ENCODE results near the gene SLC35A3.
"Not testable (repeated sequence)": the region's sequence is repeated elsewhere in the genome, so short reads cannot be mapped to it uniquely, and the experiment has no call there.

The SLC35A3 gene

DNA sequence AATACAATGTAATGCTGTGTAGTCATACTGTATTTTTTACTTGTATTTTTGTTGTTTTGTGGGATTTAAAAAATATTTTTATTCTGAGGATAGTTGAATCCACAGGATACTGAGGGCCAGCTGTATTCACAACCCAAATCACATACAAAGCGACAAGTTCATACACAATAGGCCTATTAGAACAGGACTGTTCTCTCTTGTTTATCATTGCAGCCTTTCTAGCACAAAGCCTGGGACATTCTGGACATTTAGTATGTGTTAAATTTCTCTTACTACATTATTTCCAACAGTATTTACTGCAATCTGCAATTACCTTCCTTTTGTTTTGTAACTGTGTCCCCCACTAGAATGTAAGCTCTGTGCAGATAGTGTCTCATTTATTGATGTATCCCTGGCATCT lies 65.4 kb downstream of the SLC35A3 start:
- no peak for DNase-seq (ENCODE audit: low read depth in 2 of 2)

DNA sequence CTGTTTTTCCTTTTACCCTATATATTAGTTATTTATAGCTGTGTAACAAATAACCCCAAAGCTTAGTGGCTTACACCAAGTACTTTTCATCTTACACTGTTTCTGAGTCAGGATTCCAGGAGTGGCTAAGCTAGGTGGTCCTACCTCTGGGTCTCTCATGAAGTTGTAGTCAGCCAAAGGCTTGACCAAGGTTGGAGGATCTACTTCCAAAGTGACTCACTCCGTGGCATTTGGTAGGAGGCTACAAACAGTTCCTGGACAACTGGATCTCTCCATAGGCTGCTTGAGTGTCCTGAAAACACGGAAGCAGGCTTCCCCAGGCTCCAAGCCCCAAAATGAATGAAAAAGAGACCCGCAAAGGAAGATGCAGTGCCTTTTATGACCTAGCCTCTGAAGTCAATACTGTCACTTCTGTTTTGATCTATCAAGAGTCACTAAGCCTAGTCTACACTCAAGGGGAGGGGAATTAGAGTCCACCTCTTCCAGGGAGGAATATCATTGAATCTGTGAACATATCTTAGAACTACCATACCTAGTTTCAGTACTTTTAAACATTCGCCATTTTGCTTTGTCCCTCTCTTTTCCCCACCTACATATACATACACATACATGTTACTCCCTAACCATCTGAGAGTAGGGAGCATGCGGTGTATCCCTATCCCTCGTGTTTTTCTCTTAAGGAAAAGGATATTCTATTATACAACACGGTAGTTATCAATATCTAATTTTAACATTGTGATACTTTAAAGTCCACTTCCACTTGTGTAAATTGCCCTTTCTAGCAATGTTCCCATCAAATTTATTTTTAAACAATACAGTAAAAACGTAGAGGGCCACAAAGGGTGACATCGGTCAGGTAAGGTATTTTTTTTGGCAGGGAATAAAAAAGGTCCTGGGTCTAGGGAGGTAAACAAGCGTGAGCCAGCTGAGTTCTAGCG lies 67.2 kb downstream of the SLC35A3 start:
- DNase-seq (ENCODE audit: low read depth in 2 of 2): no peak

DNA sequence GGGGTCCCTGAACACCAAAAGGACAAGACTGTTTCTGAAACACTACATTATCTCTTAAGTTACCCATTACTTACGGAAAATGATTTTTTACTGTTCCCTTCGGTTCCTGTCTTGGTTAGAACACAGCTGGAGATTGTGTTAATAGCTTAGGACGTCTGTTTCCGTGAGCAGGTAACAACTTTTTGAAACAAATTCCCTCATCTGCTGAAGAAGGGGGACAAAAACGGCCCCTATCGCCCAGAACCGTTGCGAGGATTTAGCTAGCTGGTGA lies 67.8 kb downstream of the SLC35A3 start:
- DNase-seq (ENCODE audit: low read depth in 2 of 2): no peak

DNA sequence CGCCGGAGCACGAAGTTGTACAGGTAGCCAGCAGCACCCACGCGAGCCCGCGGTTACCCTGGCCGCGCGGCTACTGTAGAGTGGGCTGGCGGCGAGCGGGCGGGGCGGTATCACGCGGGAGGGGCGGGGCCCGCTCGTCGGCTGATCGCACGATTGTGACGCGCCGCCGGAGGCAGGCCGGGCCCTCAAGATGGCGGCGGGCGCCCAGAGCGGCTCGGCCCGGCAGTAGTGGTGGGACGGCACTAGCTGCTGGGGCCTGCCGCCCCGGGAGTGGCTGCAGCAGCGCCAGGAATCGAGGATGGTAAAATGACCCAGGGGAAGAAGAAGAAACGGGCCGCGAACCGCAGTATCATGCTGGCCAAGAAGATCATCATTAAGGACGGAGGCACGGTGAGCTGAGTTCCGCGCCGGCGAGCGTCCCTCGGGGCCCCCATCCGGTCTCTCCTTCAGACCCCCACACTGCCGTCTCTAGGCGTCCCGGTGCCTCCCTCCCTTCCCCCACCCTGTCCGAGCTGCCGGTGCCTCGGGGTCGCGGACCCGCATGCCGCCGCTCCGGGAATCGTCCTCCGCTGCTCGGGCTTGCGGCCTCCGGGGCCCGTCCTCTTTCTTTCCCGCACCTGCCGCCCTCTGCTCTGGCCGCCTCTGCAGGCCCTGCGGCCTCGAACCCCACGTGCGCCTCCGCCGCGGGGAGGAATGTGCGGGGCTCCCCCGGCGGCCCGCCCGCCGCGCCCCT lies 68.3 kb downstream of the SLC35A3 start:
- peak; percentile 77 to 79 for DNase-seq (ENCODE audit: low read depth in 2 of 2)

DNA sequence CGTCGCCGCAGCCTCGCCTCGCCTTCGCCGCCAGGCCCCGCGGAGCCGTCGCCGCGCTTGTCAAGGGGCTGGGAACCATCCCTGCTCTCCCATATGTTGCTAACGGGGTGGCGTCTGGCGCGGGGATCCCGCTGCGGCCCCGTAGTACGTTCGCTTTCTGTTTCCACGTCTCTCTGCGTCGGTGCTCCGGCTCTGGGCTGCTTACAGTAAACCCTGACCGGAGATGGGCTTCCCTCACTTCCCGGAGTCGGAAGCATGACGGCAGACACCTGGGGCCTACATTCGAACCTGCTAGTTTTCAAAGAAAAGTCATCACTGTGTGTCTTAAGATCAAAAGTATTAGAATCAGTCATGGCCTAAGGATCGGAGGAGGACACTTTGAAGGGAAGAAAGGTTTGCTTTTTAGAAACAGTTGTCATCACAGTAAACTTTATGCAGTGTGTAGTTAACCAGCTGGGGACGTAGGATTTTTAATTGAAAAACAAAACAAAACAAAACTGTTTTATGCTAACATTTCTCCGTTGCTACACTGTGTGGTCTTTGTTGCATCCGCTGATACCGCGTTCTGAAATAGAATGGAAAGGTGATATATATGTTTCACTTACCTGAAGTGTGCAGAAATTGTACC lies 69.0 kb downstream of the SLC35A3 start:
- peak; percentile 55 to 64 for DNase-seq (ENCODE audit: low read depth in 2 of 2)

DNA sequence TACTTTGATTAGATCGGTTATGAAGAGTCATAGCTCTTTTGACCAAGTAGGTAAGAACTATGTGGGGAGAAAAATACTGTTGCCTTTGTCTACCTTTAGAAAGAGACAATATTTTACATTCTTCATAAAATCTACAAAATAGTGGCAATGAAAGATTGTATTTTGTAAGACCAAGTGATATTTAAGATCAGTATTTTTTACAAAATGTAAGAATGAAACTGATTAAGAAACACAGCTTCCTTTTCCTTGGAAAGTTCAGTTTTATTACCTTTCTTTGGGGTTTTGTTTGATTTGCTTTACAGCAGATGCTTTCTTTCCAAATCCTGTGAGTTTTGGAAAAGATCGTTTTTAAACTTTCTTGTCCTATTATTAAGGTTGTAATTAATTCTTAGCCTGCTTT lies 69.8 kb downstream of the SLC35A3 start:
- DNase-seq (ENCODE audit: low read depth in 2 of 2): no peak

DNA sequence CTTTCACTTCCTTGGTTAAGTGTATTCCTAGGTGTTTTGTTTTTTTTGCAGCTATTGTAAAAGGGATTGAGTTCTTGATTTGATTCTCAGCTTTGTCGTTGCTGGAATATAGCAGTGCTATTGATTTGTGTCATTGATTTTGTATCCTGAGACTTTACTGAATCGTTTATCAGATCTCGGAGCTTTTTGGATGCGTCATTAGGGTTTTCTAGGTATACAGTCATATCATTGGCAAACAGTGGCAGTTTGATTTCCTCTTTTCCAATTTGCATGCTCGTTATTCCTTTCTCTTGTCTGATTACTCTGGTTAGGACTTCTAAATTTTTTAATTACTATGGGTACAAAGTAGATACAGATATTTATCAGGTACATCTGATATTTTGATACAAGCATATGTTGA lies 75.4 kb downstream of the SLC35A3 start:
- no peak for DNase-seq (ENCODE audit: low read depth in 2 of 2)

DNA sequence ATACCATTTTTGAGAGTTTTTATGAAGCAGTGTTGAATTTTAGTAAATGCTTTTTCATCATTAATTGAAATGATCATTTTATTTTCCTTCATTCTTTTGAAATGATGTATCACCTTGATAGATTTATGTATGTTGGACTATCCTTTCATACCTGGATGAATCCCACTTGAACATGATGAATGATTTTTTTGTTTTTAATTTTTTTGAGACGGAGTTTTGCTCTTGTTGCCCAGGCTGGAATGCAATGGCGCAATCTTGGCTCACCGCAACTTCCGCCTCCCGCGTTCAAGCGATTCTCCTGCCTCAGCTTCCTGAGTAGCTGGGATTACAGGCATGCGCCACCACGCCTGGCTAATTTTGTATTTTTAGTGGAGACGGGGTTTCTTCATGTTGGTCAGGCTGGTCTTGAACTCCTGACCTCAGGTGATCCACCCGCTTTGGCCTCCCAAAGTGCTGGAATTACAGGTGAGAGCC lies 77.5 kb downstream of the SLC35A3 start:
- DNase-seq (ENCODE audit: low read depth in 2 of 2): not testable (repeated sequence)

DNA sequence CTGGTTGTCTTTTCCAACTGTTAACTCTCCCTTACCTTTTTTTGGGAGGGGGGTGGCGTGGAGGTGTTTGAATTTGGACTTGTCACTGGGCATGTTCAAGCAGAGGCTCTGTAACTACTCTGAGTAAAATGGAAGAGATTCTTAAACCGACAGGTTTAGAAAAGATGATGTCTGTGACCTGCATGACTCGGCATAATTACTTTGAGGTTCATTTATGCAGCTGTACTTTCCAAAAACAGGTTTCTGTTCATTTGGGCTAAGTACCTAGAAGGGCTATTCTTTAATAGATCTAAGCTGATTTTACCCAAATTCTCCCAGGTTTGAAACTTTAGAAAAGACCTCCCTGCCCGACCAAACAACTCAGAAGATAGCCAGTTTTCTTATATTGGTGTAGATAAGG lies 80.3 kb downstream of the SLC35A3 start:
- DNase-seq (ENCODE audit: low read depth in 2 of 2): no peak

DNA sequence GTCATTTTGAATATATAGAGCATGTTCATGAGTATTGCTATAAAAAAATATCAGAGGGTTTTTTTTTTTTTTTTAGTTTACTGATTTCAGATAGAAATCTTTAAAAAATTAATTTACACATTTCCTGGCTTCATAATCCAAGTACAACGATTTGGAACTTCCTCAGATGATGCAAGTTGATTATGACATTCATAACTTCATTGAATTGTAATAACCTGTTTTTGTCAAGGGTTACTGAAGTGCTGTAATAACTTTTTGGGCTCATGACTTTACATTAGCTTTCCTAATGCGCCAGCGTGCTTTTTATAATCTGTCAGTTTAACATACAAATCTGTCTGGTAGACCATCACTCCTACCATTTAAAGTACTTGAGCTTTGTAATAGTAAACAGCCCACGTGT lies 81.6 kb downstream of the SLC35A3 start:
- no peak for DNase-seq (ENCODE audit: low read depth in 2 of 2)

DNA sequence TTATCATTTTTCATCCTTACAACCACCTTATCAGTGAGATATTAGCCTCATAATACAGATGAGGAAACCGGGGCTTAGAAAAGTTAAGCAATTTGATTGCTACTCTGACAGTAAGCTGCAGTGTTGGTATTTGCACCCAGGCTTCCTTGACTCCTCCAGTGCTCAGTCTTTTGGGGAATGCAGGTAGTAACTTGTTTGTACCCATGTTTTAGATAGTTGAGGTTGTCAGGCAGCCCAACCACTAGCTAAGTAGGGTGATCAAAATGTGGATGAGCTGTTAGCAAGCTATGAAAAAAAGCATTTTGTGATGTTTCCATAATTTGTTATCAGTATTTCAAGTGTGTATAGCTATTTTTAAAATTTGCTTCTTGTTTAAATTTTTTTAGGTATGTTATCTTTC lies 82.1 kb downstream of the SLC35A3 start:
- no peak for DNase-seq (ENCODE audit: low read depth in 2 of 2)

DNA sequence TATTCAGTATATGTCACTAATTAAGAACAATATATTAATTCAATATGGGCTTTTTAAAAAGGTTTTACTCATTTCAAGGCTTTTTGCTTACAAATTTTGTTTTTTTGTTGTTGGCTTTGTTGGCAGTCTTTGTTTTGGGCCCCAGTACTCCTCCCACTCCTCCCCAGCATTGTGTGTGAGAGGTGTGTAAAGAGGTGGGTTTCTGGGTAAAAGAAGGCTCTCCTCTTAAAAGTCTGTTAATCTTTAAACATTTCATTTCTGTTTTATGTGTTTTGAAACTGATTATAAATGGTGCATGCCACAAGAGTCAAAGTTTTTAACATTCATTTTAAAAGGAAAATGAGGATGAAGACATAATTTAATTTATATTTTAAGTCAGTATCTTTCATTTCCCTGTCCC lies 83.3 kb downstream of the SLC35A3 start:
- no peak for DNase-seq (ENCODE audit: low read depth in 2 of 2)

DNA sequence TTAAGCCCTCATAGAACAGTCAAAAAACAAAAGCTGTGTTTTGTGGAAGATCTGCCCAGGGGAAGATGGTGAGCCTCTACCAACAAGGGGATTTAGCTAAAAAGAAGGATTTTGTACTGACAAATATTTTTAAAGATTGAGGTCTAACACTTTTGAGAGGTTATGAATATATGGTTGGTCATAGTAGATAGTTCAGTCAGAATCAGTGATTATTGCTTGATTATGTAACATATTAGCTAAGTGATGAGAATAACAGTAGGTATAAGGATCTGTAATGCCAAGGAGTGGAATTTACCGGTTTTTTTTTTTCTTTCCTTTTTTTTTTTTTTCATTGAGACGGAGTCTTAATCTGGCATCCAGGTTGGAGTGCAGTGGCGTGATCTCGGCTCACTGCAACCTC lies 83.9 kb downstream of the SLC35A3 start:
- DNase-seq (ENCODE audit: low read depth in 2 of 2): no peak

DNA sequence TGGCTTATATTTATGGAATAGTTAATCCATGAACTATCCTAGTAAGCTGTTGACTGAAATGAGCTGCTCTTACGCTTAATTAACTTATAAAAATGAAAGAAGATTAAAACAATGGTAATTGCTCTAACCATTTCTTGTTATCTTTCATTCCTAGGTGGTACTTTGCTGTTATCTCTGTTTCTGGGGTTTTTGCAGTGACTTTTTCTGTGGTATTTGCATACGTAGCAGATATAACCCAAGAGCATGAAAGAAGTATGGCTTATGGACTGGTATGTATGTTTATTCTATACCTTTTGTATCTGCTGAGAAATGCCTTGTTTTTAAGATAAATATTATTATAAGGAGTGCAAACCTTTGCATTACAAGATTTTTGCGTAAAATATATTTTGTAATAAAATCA lies 91.9 kb downstream of the SLC35A3 start:
- no peak for DNase-seq (ENCODE audit: low read depth in 2 of 2)

DNA sequence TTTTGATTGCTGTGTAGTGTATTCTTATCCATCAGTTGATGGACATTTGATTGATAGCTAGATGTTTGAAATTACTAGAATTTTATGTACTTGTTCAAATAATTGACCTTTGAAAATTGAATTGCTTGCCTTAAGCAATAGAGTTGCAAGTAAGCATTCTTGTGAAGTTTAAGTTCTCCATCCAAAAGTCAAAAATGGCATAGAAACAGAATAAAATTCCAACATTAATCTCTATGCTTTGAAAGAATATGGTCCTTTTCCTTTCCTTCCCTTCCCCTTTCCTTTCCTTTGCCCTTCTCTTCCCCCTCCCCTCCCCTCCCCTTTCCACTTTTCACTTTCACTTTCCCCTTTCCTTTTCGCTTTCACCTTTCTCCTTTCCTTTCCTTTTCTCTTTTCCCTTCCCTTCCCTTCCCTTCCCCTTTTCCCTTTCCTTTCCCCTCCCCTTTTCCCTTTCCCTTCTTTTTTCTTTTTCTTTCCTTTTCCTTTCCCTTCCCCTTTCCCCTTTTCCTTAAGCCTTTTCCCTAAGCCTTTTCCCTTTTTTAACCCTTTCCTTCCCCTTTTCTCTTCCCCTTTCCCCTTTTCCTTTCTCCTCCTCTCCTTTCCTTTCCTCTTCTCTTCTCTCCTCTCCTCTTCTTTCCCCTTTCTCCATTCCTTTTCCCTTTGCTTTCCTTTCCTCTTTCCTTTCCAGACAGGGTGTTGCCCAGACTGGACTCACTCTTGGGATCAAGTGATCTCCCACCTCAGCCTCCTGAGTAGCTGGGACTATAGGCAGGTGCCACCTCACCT lies 95.6 kb downstream of the SLC35A3 start:
- DNase-seq (ENCODE audit: low read depth in 2 of 2): no peak

DNA sequence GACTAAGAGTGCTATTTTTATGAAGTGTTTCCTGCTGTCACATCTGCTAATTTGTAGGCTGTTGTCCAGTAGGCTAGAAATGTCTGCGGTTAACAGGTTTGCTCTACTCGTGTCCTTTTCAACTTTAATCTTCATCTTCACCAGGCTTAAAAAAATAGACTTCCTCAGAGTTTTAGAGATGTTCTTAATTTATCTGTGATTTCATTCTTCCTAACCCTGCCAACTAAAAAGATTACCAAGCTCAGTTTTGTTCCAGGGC lies 96.1 kb downstream of the SLC35A3 start:
- no peak for DNase-seq (ENCODE audit: low read depth in 2 of 2)

DNA sequence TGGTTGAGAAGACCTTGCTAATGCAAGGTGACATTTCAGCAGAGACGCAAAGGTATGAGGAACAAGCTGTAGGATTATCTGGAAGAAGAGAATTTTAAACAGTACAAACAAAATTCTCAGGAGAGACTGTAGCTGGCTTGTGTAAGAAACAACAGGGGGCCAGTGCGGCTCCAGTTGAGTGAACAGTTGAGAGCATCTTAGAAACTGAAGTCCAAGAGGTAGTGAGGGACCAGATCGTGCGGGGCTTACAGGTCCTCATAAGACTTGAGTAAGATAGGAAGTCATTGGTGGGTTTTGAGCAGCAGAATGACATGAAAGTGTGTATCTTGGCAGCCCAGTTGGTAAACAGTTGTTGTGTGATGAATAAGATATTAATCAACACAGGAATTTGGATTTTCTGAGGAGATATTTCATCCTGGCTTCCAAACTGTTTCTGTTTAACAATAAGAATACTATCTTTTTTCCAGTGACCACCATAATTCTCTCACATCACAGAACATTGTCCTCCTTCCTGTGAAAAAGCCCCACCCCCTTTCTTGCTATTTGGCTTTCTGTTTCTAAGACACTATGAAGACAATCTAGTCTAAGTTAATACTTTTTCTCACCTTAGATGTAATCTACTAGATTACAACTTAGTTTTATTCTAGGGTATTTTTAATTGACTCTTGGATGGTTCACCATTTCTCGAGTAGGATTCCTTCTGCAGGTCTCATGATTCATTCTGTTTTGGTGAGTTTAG lies 100.6 kb downstream of the SLC35A3 start:
- DNase-seq (ENCODE audit: low read depth in 2 of 2): no peak

DNA sequence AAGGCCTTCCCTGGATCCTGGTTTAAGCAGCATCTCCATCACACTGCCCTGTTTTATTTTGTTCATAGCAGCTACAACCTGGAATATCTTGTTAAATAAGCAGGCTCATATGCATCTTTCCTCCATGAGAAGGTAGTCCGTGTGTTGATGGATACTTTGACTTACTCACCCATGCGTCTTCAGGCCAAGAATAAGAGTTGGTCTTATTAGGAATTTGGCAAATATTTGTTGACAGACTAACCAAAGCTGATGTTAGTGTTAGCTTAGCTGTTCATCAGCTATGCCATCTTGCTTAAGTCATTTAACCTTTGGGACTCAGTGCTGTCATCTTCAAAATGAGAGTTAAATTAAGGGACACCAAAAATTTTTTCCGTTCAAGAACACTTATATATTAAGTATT lies 103.7 kb downstream of the SLC35A3 start:
- DNase-seq (ENCODE audit: low read depth in 2 of 2): no peak

DNA sequence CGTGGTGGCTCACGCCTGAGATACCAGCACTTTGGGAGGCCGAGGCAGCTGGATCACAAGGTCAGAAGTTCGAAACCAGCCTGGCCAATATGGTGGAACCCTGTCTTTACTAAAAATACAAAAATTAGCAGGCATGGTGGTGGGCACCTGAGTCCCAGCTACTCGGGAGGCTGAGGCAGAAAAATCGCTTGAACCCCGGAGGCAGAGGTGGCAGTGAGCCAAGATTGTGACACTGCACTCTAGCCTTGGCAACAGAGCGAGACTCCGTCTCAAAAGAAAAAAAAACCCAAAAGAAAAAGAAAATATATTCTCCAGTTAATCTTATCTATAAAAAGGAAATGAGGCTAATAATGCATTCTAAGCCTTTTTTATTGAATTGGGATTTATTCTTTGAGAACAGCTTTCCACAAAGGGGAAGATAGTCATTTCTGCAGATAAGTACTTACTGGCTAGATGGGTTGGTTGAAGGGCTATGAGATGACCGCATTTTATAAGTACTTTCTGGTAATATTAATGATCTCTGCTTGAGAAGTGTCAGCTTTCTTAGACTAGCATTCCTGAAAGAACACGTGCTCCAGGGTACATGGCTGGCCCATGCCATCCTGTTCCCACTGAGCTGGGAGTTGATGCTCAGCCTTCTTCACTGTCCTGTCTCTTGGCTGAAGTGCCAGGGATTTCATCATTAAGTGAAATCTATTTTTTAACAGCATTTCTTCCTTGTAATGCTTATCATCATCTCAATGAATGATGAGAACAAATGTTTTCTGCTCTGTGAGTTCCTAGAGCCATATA lies 105.0 kb downstream of the SLC35A3 start:
- no peak for DNase-seq (ENCODE audit: low read depth in 2 of 2)

DNA sequence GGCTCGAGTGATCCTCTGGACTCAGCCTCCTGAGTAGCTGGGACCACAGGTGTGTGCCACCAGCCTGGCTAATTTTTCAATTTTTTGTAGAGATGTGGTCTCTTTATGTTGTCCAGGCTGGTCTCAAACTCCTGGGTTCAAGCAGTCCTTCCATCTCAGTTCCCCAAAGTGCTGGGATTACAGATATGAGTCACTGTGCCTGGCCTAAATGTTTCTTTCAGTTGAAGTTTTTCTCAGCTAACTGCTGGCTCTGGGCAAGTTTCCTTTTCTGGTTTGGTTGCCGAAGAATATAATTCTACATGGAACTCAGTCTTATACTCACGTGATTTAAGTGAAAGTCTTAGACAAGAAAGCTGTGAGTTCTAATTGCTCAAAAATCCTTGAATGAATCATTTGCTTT lies 106.0 kb downstream of the SLC35A3 start:
- DNase-seq (ENCODE audit: low read depth in 2 of 2): no peak

DNA sequence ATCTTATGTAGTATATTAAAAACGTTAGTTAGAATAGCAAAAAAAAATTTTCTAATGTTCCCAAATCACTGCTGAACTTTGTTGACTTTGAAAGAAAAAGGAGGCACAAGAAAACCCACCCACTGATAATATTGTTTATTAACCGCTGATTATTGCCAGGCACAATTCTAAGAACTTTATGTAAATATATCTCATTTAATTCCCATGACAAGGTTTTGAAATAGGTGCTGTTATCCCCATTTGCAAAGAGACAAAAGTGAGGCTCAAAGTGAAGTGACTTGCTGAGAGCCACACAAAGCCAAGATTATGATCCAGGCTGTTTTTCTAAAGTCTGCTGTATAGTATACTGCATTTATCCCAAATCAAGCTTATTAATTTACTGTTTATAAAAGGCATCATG lies 106.5 kb downstream of the SLC35A3 start:
- no peak for DNase-seq (ENCODE audit: low read depth in 2 of 2)

Measured in activated CD4-positive, alpha-beta T cell treated with anti-CD3 and anti-CD28 coated beads for 24 hours (primary cell).